Vagina (tissue), 2 donors: ENCODE data around the gene FOXL3.

ENCODE experiments used
- POLR2A ChIP-seq, 2 donors: fragments of 450-650 bp; IDR thresholded peaks; one replicate each; pipeline ENCODE4 v1.6.1; 2017; ENCODE audit warnings: antibody characterized with exemption in 2 of 2, mild to moderate bottlenecking in 2 of 2, moderate library complexity in 2 of 2
- TF ChIP-seq, protein P1 (sequence below), 3 experiments: fragments of 450-650 bp in 2 of 3; fragments of 200-600 bp in 1 of 3; sonication (generic) in 1 of 3; IDR thresholded peaks; one replicate each; pipeline ENCODE4 v1.5.1; 2017 to 2019; ENCODE audit warnings: antibody characterized with exemption in 3 of 3, mild to moderate bottlenecking in 2 of 3, moderate library complexity in 2 of 3

DNA sequence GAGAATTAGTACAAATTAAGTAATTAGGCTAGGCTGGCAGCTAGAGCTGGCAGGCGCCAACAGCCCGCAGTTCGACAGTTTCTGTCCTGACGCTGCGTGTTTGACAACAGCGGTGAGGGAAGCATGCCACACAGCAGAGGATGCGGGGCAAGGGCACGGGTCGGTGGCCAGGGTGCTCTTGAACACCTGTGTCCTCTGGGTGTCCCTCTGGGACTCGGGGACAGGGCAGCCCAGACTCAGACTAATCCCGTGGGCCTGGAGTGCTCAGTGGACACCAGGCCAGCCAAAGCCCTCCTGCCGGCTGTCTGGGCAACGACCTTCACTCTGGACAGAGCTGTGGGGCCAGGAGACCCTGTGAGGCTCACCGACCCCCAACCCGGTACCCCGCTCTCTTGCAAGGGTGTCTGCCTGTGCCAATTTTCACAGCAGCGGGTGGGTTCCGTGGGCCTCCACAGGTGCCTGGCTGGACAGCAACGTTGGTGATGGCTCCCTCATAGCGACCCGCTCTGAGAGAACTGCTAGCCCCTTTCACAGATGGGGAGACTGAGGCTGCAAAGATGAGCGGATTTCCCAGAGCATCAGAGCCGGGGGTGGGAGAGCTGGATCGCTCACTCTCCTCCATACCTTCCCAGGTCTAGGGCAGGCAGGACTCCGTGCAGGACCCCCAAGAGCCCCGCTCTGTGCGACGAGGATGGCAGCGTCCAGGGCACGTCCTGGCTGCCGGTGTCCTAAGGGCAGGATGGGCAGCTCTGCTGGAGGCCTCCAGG is 48.5 kb downstream of the FOXL3 start:
- TF ChIP-seq, protein P1, sequence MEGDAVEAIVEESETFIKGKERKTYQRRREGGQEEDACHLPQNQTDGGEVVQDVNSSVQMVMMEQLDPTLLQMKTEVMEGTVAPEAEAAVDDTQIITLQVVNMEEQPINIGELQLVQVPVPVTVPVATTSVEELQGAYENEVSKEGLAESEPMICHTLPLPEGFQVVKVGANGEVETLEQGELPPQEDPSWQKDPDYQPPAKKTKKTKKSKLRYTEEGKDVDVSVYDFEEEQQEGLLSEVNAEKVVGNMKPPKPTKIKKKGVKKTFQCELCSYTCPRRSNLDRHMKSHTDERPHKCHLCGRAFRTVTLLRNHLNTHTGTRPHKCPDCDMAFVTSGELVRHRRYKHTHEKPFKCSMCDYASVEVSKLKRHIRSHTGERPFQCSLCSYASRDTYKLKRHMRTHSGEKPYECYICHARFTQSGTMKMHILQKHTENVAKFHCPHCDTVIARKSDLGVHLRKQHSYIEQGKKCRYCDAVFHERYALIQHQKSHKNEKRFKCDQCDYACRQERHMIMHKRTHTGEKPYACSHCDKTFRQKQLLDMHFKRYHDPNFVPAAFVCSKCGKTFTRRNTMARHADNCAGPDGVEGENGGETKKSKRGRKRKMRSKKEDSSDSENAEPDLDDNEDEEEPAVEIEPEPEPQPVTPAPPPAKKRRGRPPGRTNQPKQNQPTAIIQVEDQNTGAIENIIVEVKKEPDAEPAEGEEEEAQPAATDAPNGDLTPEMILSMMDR (IDR thresholded peaks at IDR 0.05): no peak
- TF ChIP-seq POLR2A (IDR thresholded peaks at IDR 0.05): no peak
